ENCODE measurements around the gene SPG7.
"Not testable (repeated sequence)": the region's sequence is repeated elsewhere in the genome, so short reads cannot be mapped to it uniquely, and the experiment has no call there.

The SPG7 gene

GRCh38 chr16:89507834-89508590 is at the start of gene SPG7:
Gene SPG7, plus strand, starts transcription at chr16:89508403. Its CDS starts 15 bp downstream, at chr16:89508418.
- peak; percentile 85 for DNase-seq

DNA sequence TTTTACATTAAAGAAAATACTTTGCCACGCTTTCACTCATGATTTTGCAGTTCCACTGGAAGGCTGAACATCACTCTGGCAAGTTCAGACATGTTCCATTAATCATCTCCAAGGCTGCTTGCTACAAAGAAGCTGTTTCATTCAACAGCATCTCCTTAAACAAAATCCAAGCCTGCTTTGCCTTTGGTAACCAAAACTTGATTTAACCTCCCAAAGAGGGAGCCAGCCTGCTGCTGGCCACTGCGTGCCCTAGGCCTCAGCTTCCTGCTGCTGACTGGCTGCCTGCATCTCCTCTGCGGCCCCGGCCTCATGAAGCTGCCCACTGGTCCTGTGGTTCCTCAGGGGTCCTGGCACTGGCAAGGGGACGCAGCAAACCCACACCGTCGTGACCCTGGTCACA is 49.7 kb upstream of the SPG7 start:
- no peak for DNase-seq

DNA sequence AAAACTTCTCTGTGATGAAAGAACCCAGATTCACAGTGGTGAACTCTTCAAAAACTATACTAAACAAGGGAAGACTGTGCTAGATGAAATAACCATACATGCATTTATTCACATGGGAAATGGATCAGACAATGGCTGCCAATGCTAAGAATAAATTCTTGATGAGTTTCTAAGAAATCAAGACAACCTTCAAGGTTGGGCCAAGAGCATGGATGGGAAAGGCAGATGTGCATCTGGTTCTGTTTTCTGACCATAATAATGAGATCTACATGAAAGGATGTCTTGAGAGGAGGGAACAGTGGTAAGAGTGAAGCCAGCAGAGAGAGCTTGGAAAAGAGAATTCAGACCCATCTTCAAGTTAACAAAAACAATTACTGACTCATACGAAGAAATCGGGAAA is 49.2 kb upstream of the SPG7 start:
- DNase-seq: no peak

GRCh38 chr16:89460556-89460955 is 47.6 kb upstream of the SPG7 start:
- DNase-seq: no peak

- not testable (repeated sequence) for DNase-seq
Observed at GRCh38 chr16:89461890-89462289, 46.3 kb upstream of the SPG7 start.

DNA sequence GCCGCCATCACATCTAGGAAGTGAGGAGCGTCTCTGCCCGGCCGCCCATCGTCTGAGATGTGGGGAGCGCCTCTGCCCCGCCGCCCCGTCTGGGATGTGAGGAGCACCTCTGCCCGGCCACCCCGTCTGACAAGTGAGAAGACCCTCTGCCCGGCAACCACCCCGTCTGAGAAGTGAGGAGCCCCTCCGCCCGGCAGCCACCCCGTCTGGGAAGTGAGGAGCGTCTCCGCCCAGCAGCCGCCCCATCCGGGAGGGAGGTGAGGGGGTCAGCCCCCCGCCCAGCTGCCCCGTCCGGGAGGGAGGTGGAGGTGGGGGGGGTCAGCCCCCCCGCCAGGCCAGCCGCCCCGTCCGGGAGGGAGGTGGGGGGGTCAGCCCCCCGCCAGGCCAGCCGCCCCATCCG is 45.6 kb upstream of the SPG7 start:
- DNase-seq: not testable (repeated sequence)

GRCh38 chr16:89463312-89463711 is 44.9 kb upstream of the SPG7 start:
- not testable (repeated sequence) for DNase-seq

GRCh38 chr16:89466920-89467319 is 41.3 kb upstream of the SPG7 start:
- no peak for DNase-seq

- DNase-seq: no peak
Observed at GRCh38 chr16:89467382-89467781, 40.8 kb upstream of the SPG7 start.

- DNase-seq: no peak
Observed at GRCh38 chr16:89472711-89473075, 35.5 kb upstream of the SPG7 start.

- no peak for DNase-seq
Observed at GRCh38 chr16:89473136-89473712, 35.0 kb upstream of the SPG7 start.

- DNase-seq: no peak
Observed at GRCh38 chr16:89473791-89474414, 34.3 kb upstream of the SPG7 start.

- DNase-seq: no peak
Observed at GRCh38 chr16:89475144-89475543, 33.1 kb upstream of the SPG7 start.

- no peak for DNase-seq
Observed at GRCh38 chr16:89476379-89476778, 31.8 kb upstream of the SPG7 start.

DNA sequence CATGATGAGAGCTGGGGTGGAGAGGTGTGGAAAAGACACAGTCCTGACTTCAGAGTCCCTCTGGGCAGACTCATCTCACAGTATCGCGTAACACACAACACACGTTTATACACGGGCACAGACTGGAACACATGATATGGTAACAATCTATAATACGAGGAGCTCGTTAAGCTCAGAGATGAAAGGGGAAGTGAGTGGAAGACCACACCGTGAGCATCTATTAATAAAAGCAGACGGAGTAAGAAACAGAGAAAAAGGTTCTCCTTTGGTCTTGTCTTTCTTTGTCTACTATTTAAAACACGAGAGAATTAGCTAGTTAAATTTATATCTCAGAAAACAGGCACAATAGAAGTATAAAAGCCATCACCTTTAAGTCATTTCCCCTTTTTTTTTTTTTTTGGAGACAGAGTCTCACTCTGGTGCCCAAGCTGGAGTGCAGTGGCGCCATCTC is 31.4 kb upstream of the SPG7 start:
- no peak for DNase-seq

DNA sequence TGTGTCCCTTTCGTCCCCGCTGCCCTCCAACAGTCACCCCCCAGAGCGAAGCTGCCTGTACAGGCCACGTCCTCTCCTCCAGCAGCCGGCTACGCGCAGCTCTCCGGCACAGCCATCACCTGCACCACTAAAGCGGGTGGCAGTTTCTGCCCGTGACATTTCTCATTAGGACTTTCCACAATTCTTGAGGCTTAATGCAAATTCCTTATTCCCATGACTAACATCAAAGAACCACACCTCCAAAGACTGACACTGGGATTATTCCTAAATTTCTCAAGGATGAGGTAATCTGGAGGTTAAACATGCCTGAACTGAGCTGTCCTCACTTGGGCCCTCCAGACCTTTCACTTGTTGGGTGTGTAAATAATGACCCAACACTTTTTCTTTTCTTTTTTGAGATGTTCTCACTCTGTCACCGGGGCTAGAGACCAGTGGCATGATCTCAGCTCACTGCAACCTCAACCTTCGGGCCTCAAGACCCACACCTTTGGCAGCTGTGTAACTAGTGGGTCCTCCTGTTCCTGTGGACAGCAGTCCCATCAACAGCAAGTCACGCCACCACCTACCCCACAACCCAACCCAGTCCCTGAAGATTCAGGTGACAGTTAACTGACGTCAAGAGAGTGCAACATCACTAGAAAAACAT is 29.5 kb upstream of the SPG7 start:
- no peak for DNase-seq

- DNase-seq: no peak
Observed at GRCh38 chr16:89481356-89481955, 26.7 kb upstream of the SPG7 start.

- DNase-seq: no peak
Observed at GRCh38 chr16:89482150-89482816, 25.9 kb upstream of the SPG7 start.

- DNase-seq: no peak
Observed at GRCh38 chr16:89482817-89483205, 25.4 kb upstream of the SPG7 start.

DNA sequence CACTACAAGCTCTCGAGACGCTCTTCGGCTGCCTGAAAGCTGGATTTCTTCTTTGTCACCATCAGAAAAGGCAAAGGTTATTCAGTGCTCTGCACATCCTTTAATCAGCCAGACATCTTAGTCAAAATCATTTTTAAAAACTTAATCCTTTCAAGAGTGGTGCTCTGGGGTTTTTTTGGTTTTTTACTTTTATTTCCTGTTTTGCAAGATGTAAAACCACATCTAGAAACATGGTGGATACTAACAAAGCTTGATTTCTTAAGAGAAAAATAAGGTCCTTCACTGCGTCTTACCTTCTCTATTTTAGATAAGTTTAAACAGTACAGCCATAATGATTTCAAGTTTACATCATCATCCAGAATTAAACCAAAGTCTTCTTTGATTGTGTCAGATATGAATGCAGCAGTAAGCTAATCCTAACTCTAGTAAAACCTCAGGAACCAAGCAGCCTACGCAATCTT is 24.1 kb upstream of the SPG7 start:
- no peak for DNase-seq

- DNase-seq: no peak
Observed at GRCh38 chr16:89484923-89485679, 23.1 kb upstream of the SPG7 start.

GRCh38 chr16:89485701-89486246 is 22.4 kb upstream of the SPG7 start:
- DNase-seq: no peak
